ENCODE measurements around the gene HDGFL2. TPM values are rescaled to one million over a fixed set of nuclear protein-coding genes. Genes with fewer than 3 reads are reported as not detected.

HDGFL2 gene
- total and polyA plus RNA-seq, 7 donors: 32.3 to 56.4 (median 44.6) TPM

DNA sequence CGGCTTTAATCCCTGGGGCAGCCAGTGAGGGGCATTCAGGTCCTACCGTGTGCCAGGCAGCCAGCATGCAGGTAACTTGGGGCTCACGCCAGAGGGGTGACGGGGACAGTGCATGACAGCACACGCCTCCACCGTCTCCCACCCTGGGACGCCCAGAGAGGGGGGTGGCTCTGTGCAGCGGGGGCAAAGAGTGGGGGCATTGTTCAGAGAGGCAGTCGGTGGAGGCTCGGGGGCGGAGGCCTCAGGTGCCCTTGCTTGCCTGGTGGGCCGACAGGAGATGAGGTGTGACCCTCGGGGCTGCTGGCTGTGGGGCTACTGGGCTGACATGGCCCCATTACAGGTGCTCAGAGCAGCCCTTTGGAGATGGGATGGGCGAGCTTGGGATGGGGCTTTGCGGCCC lies 27.8 kb downstream of the HDGFL2 start:
- peak in 2 of 4 donors; percentile 7 to 8 for ATAC-seq
- H3K27me3 ChIP-seq (ENCODE audit: insufficient read depth in 3 of 3, low read length in 2 of 3): no peaks in the 10 kb centered on the region
- H3K27ac ChIP-seq: no peak overlapping the region
- DNase-seq: peak in 1 of 2 donors; percentile 53
- no peak overlapping the region for H3K4me3 ChIP-seq
- intact Hi-C loops (cut with DNase I): no loop called here
- H3K9me3 ChIP-seq: no peaks in the 10 kb centered on the region
- peaks cover 1% of the 10 kb centered on the region for H3K4me1 ChIP-seq
- 88 to 94% (median 89%) methylated on average over 11 to 15 of the region's 15 CpGs for WGBS, 3 donors
- TF ChIP-seq, protein P1, sequence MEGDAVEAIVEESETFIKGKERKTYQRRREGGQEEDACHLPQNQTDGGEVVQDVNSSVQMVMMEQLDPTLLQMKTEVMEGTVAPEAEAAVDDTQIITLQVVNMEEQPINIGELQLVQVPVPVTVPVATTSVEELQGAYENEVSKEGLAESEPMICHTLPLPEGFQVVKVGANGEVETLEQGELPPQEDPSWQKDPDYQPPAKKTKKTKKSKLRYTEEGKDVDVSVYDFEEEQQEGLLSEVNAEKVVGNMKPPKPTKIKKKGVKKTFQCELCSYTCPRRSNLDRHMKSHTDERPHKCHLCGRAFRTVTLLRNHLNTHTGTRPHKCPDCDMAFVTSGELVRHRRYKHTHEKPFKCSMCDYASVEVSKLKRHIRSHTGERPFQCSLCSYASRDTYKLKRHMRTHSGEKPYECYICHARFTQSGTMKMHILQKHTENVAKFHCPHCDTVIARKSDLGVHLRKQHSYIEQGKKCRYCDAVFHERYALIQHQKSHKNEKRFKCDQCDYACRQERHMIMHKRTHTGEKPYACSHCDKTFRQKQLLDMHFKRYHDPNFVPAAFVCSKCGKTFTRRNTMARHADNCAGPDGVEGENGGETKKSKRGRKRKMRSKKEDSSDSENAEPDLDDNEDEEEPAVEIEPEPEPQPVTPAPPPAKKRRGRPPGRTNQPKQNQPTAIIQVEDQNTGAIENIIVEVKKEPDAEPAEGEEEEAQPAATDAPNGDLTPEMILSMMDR (IDR thresholded peaks at IDR 0.05): no peak
- H3K36me3 ChIP-seq (ENCODE audit: insufficient read depth in 1 of 2, low read depth in 1 of 2): peaks cover 0 to 90% of the 10 kb centered on the region in 2 donors

DNA sequence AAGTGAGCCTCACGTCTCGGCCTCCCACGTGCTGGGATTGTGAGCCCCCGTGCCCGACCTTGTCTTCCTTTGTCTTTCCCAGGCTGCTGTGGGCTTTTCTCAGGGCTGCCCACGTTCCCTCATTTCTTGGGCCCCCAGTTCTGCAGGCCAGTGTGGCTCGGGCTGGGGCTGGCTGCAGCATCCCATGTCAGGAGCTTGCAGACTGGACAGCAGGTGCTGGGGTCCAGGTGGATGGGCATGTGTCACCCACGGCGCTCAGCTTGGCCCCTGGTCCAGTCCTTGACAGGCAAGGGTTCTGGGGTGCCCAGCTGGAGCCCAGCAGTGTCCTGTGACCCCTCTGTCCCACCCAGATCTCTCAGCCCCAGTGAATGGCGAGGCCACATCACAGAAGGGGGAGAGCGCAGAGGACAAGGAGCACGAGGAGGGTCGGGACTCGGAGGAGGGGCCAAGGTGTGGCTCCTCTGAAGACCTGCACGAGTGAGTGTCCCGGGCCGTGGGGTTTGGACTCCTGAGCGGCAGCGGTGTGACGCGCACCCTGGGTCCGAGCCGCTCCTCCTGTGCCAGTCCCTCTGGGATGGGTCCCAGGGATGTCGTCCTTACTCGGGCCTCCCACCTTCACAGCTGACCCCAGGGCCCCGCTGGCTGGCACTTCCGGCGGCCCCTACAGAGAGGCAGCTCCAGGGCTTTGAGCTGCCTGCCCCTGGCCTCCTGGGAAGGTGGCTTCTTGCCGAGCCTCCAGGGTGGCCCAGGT lies 28.9 kb downstream of the HDGFL2 start:
- WGBS, 3 donors: 83 to 93% (median 84%) methylated on average over 25 to 29 of the region's 29 CpGs
- peaks cover 8% of the 10 kb centered on the region for H3K4me1 ChIP-seq
- TF ChIP-seq, protein P1 (IDR thresholded peaks at IDR 0.05): no peak
- ATAC-seq (peak in 3 of 4 donors; percentile 2 to 6 (median 5)), DNase-seq (peak in 1 of 2 donors; percentile 60)
- H3K36me3 ChIP-seq (ENCODE audit: insufficient read depth in 1 of 2, low read depth in 1 of 2): peaks cover 0 to 94% of the 10 kb centered on the region in 2 donors
- H3K27me3 ChIP-seq (ENCODE audit: insufficient read depth in 3 of 3, low read length in 2 of 3): no peaks in the 10 kb centered on the region
- no peak overlapping the region for H3K27ac ChIP-seq
- intact Hi-C loops (cut with DNase I): no loop called here
- no peaks in the 10 kb centered on the region for H3K9me3 ChIP-seq
- H3K4me3 ChIP-seq: no peak overlapping the region

DNA sequence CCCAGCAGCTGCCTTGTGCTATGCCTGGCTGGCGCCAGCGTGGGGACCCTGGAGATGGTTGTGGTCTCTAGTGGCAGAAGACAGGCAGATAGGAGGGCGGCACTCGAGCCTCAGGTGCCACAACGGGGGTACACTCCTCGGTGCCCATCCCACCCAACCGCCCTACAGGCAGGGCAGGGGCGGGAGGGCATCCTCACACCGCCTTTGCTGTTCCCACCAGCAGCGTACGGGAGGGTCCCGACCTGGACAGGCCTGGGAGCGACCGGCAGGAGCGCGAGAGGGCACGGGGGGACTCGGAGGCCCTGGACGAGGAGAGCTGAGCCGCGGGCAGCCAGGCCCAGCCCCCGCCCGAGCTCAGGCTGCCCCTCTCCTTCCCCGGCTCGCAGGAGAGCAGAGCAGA lies 29.6 kb downstream of the HDGFL2 start:
- H3K9me3 ChIP-seq: no peaks in the 10 kb centered on the region
- 65 to 86% (median 76%) methylated on average over 24 to 25 of the region's 25 CpGs for WGBS, 3 donors
- ATAC-seq (peak in 1 of 4 donors; percentile 1), DNase-seq (no peak)
- TF ChIP-seq, protein P1 (IDR thresholded peaks at IDR 0.05): no peak
- peaks cover 0 to 94% of the 10 kb centered on the region in 2 donors for H3K36me3 ChIP-seq (ENCODE audit: insufficient read depth in 1 of 2, low read depth in 1 of 2)
- H3K4me1 ChIP-seq: peaks cover 11% of the 10 kb centered on the region
- peak overlapping the region; percentile 36 for H3K27ac ChIP-seq
- intact Hi-C loops (cut with DNase I): no loop called here
- H3K27me3 ChIP-seq (ENCODE audit: insufficient read depth in 3 of 3, low read length in 2 of 3): no peaks in the 10 kb centered on the region
- H3K4me3 ChIP-seq: no peak overlapping the region

GRCh38 chr19:4502282-4503131 lies 30.4 kb downstream of the HDGFL2 start:
- intact Hi-C loops (cut with DNase I): no loop called here
- no peaks in the 10 kb centered on the region for H3K27me3 ChIP-seq (ENCODE audit: insufficient read depth in 3 of 3, low read length in 2 of 3)
- ATAC-seq (peak in 1 of 4 donors; percentile 1), DNase-seq (peak in 1 of 2 donors; percentile 54)
- no peak overlapping the region for H3K27ac ChIP-seq
- H3K9me3 ChIP-seq: no peaks in the 10 kb centered on the region
- peaks cover 0 to 94% of the 10 kb centered on the region in 2 donors for H3K36me3 ChIP-seq (ENCODE audit: insufficient read depth in 1 of 2, low read depth in 1 of 2)
- 59 to 82% (median 69%) methylated on average over 33 to 37 of the region's 37 CpGs for WGBS, 3 donors
- no peak overlapping the region for H3K4me3 ChIP-seq
- TF ChIP-seq, protein P1 (IDR thresholded peaks at IDR 0.05): no peak
- peaks cover 11% of the 10 kb centered on the region for H3K4me1 ChIP-seq
